PC-3 (cell line): ENCODE results near the gene RAB44. TPM values are rescaled to one million over a fixed set of nuclear protein-coding genes. Genes with fewer than 3 reads are reported as not detected.

Source experiments
- ATAC-seq: fragments of 200-7000 bp; cut with Tn5 transposase; 2 replicates; pipeline ENCODE4 v1.9.1; 2020; ENCODE audit warnings: mild to moderate bottlenecking, moderate library complexity
- BruUV-seq: library from RNA; stranded (reverse); fragments of 400-500 nt; replicated peaks from 2 replicates; lab custom pipeline; 2021; lab: Mats Ljungman, UMichigan
- CTCF ChIA-PET: fragments of 300-600 bp; sonication (Branson Sonifier 250); formaldehyde crosslinking; loops from one replicate; lab custom pipeline; 2022; ENCODE audit warnings: antibody characterized with exemption; lab: Charles Lee
- POLR2A ChIA-PET: fragments of 300-600 bp; sonication (Branson Sonifier 250); formaldehyde crosslinking; loops from one replicate; lab custom pipeline; 2022; ENCODE audit warnings: antibody characterized with exemption; ENCODE audit not compliant: unreplicated experiment; lab: Charles Lee
- DNase-seq: peaks from one replicate; pipeline ENCODE4 v3.0.0-alpha.2; 2015
- H2AFZ ChIP-seq: fragments of 300-600 bp; sonication (generic); 2 replicates; pipeline ENCODE4 v1.6.0; 2016; ENCODE audit warnings: antibody characterized with exemption, low read length
- H3F3A ChIP-seq: fragments of 300-600 bp; sonication (generic); one replicate; pipeline ENCODE4 v1.6.0; 2017; ENCODE audit warnings: antibody characterized with exemption, low read length, control low read depth, mild to moderate bottlenecking; ENCODE audit not compliant: unreplicated experiment
- H3K27ac ChIP-seq: fragments of 300-600 bp; sonication (generic); 2 replicates; pipeline ENCODE4 v1.5.1; 2016; ENCODE audit warnings: mild to moderate bottlenecking, low read length
- H3K27me3 ChIP-seq: fragments of 300-600 bp; sonication (generic); 2 replicates; pipeline ENCODE4 v1.6.1; 2016; ENCODE audit warnings: low read length, mixed read lengths
- H3K36me3 ChIP-seq: fragments of 300-600 bp; sonication (generic); 2 replicates; pipeline ENCODE4 v1.6.1; 2016; ENCODE audit warnings: low read depth, mixed run types, low read length, mixed read lengths
- H3K4me1 ChIP-seq: fragments of 300-600 bp; sonication (generic); 2 replicates; pipeline ENCODE4 v1.5.1; 2016; ENCODE audit warnings: low read length; ENCODE audit not compliant: insufficient read depth
- H3K4me2 ChIP-seq: fragments of 300-600 bp; sonication (generic); 2 replicates; pipeline ENCODE4 v1.6.0; 2016; ENCODE audit warnings: low read length
- H3K4me3 ChIP-seq: fragments of 300-600 bp; sonication (generic); 2 replicates; pipeline ENCODE4 v1.5.1; 2016; ENCODE audit warnings: mild to moderate bottlenecking, low read length, mixed read lengths
- H3K79me2 ChIP-seq: fragments of 300-600 bp; sonication (generic); 2 replicates; pipeline ENCODE4 v1.6.1; 2017; ENCODE audit warnings: low read length, mixed read lengths
- H3K9ac ChIP-seq: fragments of 300-600 bp; sonication (generic); 2 replicates; pipeline ENCODE4 v1.6.0; 2016; ENCODE audit warnings: mild to moderate bottlenecking, low read length
- H3K9me2 ChIP-seq: fragments of 300-600 bp; sonication (generic); replicated peaks from 2 replicates; pipeline ENCODE4 v1.6.1; 2016; ENCODE audit warnings: mixed run types, low read length, mixed read lengths
- H3K9me3 ChIP-seq: fragments of 300-600 bp; sonication (generic); 2 replicates; pipeline ENCODE4 v1.6.1; 2016; ENCODE audit warnings: low read length, mixed read lengths
- H4K20me1 ChIP-seq: fragments of 300-600 bp; sonication (generic); 2 replicates; pipeline ENCODE4 v1.6.1; 2016; ENCODE audit warnings: low read length, mixed read lengths
- EZH2 ChIP-seq: fragments of 300-600 bp; sonication (generic); IDR thresholded peaks from one replicate; pipeline ENCODE4 v1.6.1; 2017; ENCODE audit warnings: antibody characterized with exemption, mild to moderate bottlenecking, low read length; ENCODE audit not compliant: unreplicated experiment
- EZH2phosphoT487 ChIP-seq: fragments of 300-600 bp; sonication (generic); IDR thresholded peaks from 2 replicates; pipeline ENCODE4 v1.6.1; 2018; ENCODE audit warnings: mild to moderate bottlenecking, antibody characterized with exemption, low read length, borderline replicate concordance
- intact Hi-C: fragments of 100-400 bp; cut with micrococcal nuclease; formaldehyde crosslinking; loops from 2 replicates; pipeline ENCODE4 v1.9.0; 2023
- total RNA-seq: library from RNA; depleted of rRNA; stranded (reverse); fragments of >200 nt; gene quantifications from 2 replicates; pipeline ENCODE4 v1.2.3, GENCODE V29; 2014
- TF ChIP-seq, protein P1 (sequence below): fragments of 300-600 bp; sonication (generic); conservative IDR thresholded peaks from 2 replicates; pipeline ENCODE4 v1.5.1; 2017; ENCODE audit warnings: antibody characterized with exemption, low read depth, mild to moderate bottlenecking, low read length

RAB44 gene
- total RNA-seq, 1 experiment from 2014 or later, result not detected

GRCh38 chr6:36712816-36713215, 15.2 kb downstream of the RAB44 start:
- no peaks in the 10 kb centered on the region for H3K27me3 ChIP-seq
- ChIA-PET CTCF (no interaction called here), POLR2A (no interaction called here)
- no peak for TF ChIP-seq EZH2phosphoT487
- TF ChIP-seq EZH2, result no peak
- TF ChIP-seq, protein P1, sequence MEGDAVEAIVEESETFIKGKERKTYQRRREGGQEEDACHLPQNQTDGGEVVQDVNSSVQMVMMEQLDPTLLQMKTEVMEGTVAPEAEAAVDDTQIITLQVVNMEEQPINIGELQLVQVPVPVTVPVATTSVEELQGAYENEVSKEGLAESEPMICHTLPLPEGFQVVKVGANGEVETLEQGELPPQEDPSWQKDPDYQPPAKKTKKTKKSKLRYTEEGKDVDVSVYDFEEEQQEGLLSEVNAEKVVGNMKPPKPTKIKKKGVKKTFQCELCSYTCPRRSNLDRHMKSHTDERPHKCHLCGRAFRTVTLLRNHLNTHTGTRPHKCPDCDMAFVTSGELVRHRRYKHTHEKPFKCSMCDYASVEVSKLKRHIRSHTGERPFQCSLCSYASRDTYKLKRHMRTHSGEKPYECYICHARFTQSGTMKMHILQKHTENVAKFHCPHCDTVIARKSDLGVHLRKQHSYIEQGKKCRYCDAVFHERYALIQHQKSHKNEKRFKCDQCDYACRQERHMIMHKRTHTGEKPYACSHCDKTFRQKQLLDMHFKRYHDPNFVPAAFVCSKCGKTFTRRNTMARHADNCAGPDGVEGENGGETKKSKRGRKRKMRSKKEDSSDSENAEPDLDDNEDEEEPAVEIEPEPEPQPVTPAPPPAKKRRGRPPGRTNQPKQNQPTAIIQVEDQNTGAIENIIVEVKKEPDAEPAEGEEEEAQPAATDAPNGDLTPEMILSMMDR, result no peak
- H3K9me2 ChIP-seq, result no peaks in the 10 kb centered on the region
- no peak overlapping the region for H3K4me3 ChIP-seq
- DNase-seq (no peak), ATAC-seq (no peak)
- no TSS peak for BruUV-seq
- H3K36me3 ChIP-seq, result no peaks in the 10 kb centered on the region
- no peak overlapping the region for H3K4me2 ChIP-seq
- H2AFZ ChIP-seq, result no peak overlapping the region
- H4K20me1 ChIP-seq, result no peaks in the 10 kb centered on the region
- no peak overlapping the region for H3K9ac ChIP-seq
- intact Hi-C loops, result no loop called here
- H3K4me1 ChIP-seq, result no peaks in the 10 kb centered on the region
- H3K9me3 ChIP-seq, result no peaks in the 10 kb centered on the region
- H3K79me2 ChIP-seq, result no peaks in the 10 kb centered on the region
- H3K27ac ChIP-seq, result no peak overlapping the region
- no peaks in the 10 kb centered on the region for H3F3A ChIP-seq

- no peak for DNase-seq
- H2AFZ ChIP-seq, result no peak overlapping the region
Observed at GRCh38 chr6:36713846-36714245, 16.2 kb downstream of the RAB44 start.

GRCh38 chr6:36714511-36714910, 16.9 kb downstream of the RAB44 start:
- Histone ChIP-seq H3K79me2 (no peaks in the 10 kb centered on the region), H3K27ac (no peak overlapping the region), H3K4me1 (no peaks in the 10 kb centered on the region), H4K20me1 (no peaks in the 10 kb centered on the region), H3K9me2 (no peaks in the 10 kb centered on the region), H3F3A (no peaks in the 10 kb centered on the region), H2AFZ (no peak overlapping the region), H3K9me3 (no peaks in the 10 kb centered on the region), H3K36me3 (no peaks in the 10 kb centered on the region), H3K9ac (no peak overlapping the region), H3K27me3 (no peaks in the 10 kb centered on the region), H3K4me3 (no peak overlapping the region), H3K4me2 (no peak overlapping the region)
- DNase-seq, result no peak
- ChIA-PET CTCF (no interaction called here), POLR2A (no interaction called here)
- intact Hi-C loops, result no loop called here
- BruUV-seq, result no TSS peak
- TF ChIP-seq EZH2phosphoT487 (no peak), EZH2 (no peak)
- TF ChIP-seq, protein P1, result no peak
- ATAC-seq, result no peak

More at GRCh38 chr6:36713846-36714245, 16.2 kb downstream of the RAB44 start:
- TF ChIP-seq, protein P1, result no peak
- TF ChIP-seq EZH2phosphoT487 (no peak), EZH2 (no peak)
- BruUV-seq, result no TSS peak
- Histone ChIP-seq H3K9ac (no peak overlapping the region), H3K27me3 (no peaks in the 10 kb centered on the region), H3K4me1 (no peaks in the 10 kb centered on the region), H4K20me1 (no peaks in the 10 kb centered on the region), H3K27ac (no peak overlapping the region), H3K4me3 (no peak overlapping the region), H3K79me2 (no peaks in the 10 kb centered on the region), H3K9me3 (no peaks in the 10 kb centered on the region), H3K9me2 (no peaks in the 10 kb centered on the region), H3F3A (no peaks in the 10 kb centered on the region), H3K36me3 (no peaks in the 10 kb centered on the region), H3K4me2 (no peak overlapping the region)
- ChIA-PET CTCF (no interaction called here), POLR2A (no interaction called here)
- ATAC-seq, result no peak
- intact Hi-C loops, result no loop called here
